HepG2 (cell line): ENCODE data around the gene WNT7A. TPM values are rescaled to one million over a fixed set of nuclear protein-coding genes. Genes with fewer than 3 reads are reported as not detected.

Experiments used
- ATAC-seq: fragments of 200-7000 bp; cut with Tn5 transposase; 3 replicates; pipeline ENCODE4 v1.9.1; 2020; ENCODE audit warnings: mild to moderate bottlenecking, moderate library complexity
- BruUV-seq: library from RNA; stranded (reverse); fragments of 400-500 nt; replicated peaks from 2 replicates; lab custom pipeline; 2021; lab: Mats Ljungman, UMichigan
- CTCF ChIA-PET: fragments of 300-600 bp; formaldehyde crosslinking; extraction: SDS; loops from one replicate; lab custom pipeline; 2021; ENCODE audit warnings: low total read pairs, inconsistent platforms, low intra/inter-chr PET ratio; lab: Yijun Ruan, JAX
- POLR2A ChIA-PET: fragments of 350-600 bp; sonication (Branson Sonifier 250); formaldehyde crosslinking; loops from one replicate; lab custom pipeline; 2020; ENCODE audit warnings: antibody characterized with exemption, inconsistent platforms; lab: Yijun Ruan, JAX
- DNase-seq: peaks from one replicate; pipeline ENCODE4 v3.0.0-alpha.2; 2015; ENCODE audit warnings: low spot score
- FAIRE-seq: peaks from 3 replicates; lab custom pipeline; 2011; peaks lifted over from hg19 to GRCh38; lab: Jason Lieb, UNC
- H2AFZ ChIP-seq: one replicate; pipeline ENCODE4 v1.6.1; 2011; ENCODE audit warnings: low read length, inconsistent platforms
- H3K27ac ChIP-seq: fragments of 300-600 bp; 3 replicates; pipeline ENCODE4 v1.8.0; 2011; ENCODE audit warnings: mixed run types, mild to moderate bottlenecking, mixed read lengths, low read length, inconsistent platforms; ENCODE audit not compliant: insufficient read depth; ENCODE audit errors: extremely low read length
- H3K27me3 ChIP-seq, 2 experiments: fragments of 200-600 bp in 1 of 2; 2 replicates in 1 of 2; 3 replicates in 1 of 2; pipeline versions ENCODE4 v1.6.0 to v1.8.0; 2011; ENCODE audit warnings: low read length in 2 of 2, mild to moderate bottlenecking in 2 of 2, moderate library complexity in 2 of 2, inconsistent platforms in 1 of 2; ENCODE audit not compliant: insufficient read depth in 2 of 2, control insufficient read depth in 1 of 2
- H3K36me3 ChIP-seq, 2 experiments: fragments of 200-600 bp in 1 of 2; replicated peaks in 1 of 2; 2 replicates in 1 of 2; 3 replicates in 1 of 2; pipeline versions ENCODE4 v1.5.1 to v1.8.0; 2011; ENCODE audit warnings: low read length in 2 of 2, inconsistent platforms in 1 of 2; ENCODE audit not compliant: insufficient read depth in 2 of 2, control insufficient read depth in 1 of 2
- H3K4me1 ChIP-seq: 2 replicates; pipeline ENCODE4 v1.5.1; 2012; ENCODE audit warnings: low read length, inconsistent platforms; ENCODE audit not compliant: insufficient read depth
- H3K4me2 ChIP-seq: 2 replicates; pipeline ENCODE4 v1.6.0; 2011; ENCODE audit warnings: low read depth, low read length, inconsistent platforms
- H3K4me3 ChIP-seq, 3 experiments: fragments of 200-600 bp in 1 of 3; sonication (generic), shearing (Covaris generic) in 1 of 3; replicated peaks in 1 of 3; 2 replicates each; pipeline ENCODE4 v1.5.1; 2011 to 2016; ENCODE audit warnings: low read length in 3 of 3, inconsistent platforms in 2 of 3, low read depth in 2 of 3, mild to moderate bottlenecking in 2 of 3, control low read depth in 1 of 3, mixed read lengths in 1 of 3; ENCODE audit not compliant: insufficient read depth in 1 of 3
- H3K79me2 ChIP-seq: one replicate; pipeline ENCODE4 v1.6.1; 2011; ENCODE audit warnings: low read length, inconsistent platforms; ENCODE audit not compliant: insufficient read depth
- H3K9ac ChIP-seq: 2 replicates; pipeline ENCODE4 v1.6.0; 2011; ENCODE audit warnings: mild to moderate bottlenecking, low read depth, low read length, inconsistent platforms; ENCODE audit not compliant: insufficient read depth
- H3K9me3 ChIP-seq: 2 replicates; pipeline ENCODE4 v1.5.1; 2012; ENCODE audit warnings: mild to moderate bottlenecking, low read length
- H4K20me1 ChIP-seq: 2 replicates; pipeline ENCODE4 v1.6.0; 2011; ENCODE audit warnings: inconsistent platforms, mild to moderate bottlenecking, low read length, moderate library complexity; ENCODE audit not compliant: insufficient read depth
- CCAR2 ChIP-seq: fragments of 200-400 bp; formaldehyde crosslinking; optimal IDR thresholded peaks from 2 replicates; pipeline ENCODE3; 2018; ENCODE audit warnings: low read depth, mild to moderate bottlenecking, low read length, moderate library complexity
- HES4 ChIP-seq: sonication (generic); formaldehyde crosslinking; IDR thresholded peaks from 2 replicates; pipeline ENCODE4 v1.9.0; 2021; ENCODE audit warnings: mild to moderate bottlenecking, missing genetic modification reagents, borderline replicate concordance
- RARA ChIP-seq: IDR thresholded peaks from 2 replicates; pipeline ENCODE4 v1.6.1; 2016; ENCODE audit warnings: missing genetic modification reagents, missing compliant biosample characterization
- RORA ChIP-seq: sonication (generic); formaldehyde crosslinking; IDR thresholded peaks from 2 replicates; pipeline ENCODE4 v1.5.0; 2020; ENCODE audit warnings: mild to moderate bottlenecking, missing genetic modification reagents, moderate library complexity
- SIX1 ChIP-seq: sonication (generic); formaldehyde crosslinking; IDR thresholded peaks from 2 replicates; pipeline ENCODE4 v1.4.0; 2020; ENCODE audit warnings: missing genetic modification reagents, borderline replicate concordance
- THRA ChIP-seq: sonication (generic); formaldehyde crosslinking; IDR thresholded peaks from 2 replicates; pipeline ENCODE4 v1.4.0; 2020; ENCODE audit warnings: missing genetic modification reagents, borderline replicate concordance
- USF2 ChIP-seq, 2 experiments: sonication (generic) in 1 of 2; formaldehyde crosslinking in 1 of 2; IDR thresholded peaks; 2 replicates each; pipeline versions ENCODE4 v1.5.1 to v1.6.1; 2011 to 2020; ENCODE audit warnings: borderline replicate concordance in 1 of 2, low read depth in 1 of 2, low read length in 1 of 2, mild to moderate bottlenecking in 1 of 2, missing genetic modification reagents in 1 of 2, moderate library complexity in 1 of 2
- ZBTB38 ChIP-seq: sonication (generic); formaldehyde crosslinking; IDR thresholded peaks from 2 replicates; pipeline ENCODE4 v1.5.1; 2020; ENCODE audit warnings: mild to moderate bottlenecking, missing genetic modification reagents
- ZFP1 ChIP-seq: IDR thresholded peaks from 2 replicates; pipeline ENCODE4 v1.6.1; 2016
- ZMYM3 ChIP-seq: sonication (generic); formaldehyde crosslinking; IDR thresholded peaks from 2 replicates; pipeline ENCODE4 v1.5.1; 2020; ENCODE audit warnings: mild to moderate bottlenecking, missing genetic modification reagents
- ZNF124 ChIP-seq: sonication (generic); formaldehyde crosslinking; IDR thresholded peaks from 2 replicates; pipeline ENCODE4 v1.4.0; 2020; ENCODE audit warnings: missing genetic modification reagents
- ZNF143 ChIP-seq: sonication (generic); formaldehyde crosslinking; IDR thresholded peaks from 2 replicates; pipeline ENCODE4 v1.4.0; 2020; ENCODE audit warnings: missing genetic modification reagents
- ZNF20 ChIP-seq: sonication (generic); formaldehyde crosslinking; IDR thresholded peaks from 2 replicates; pipeline ENCODE4 v1.4.0; 2020; ENCODE audit warnings: mild to moderate bottlenecking, moderate library complexity, missing genetic modification reagents
- ZNF556 ChIP-seq: sonication (generic); formaldehyde crosslinking; IDR thresholded peaks from 2 replicates; pipeline ENCODE4 v1.4.0; 2020; ENCODE audit warnings: mild to moderate bottlenecking, missing genetic modification reagents, borderline replicate concordance
- ZNF580 ChIP-seq: IDR thresholded peaks from 2 replicates; pipeline ENCODE4 v1.6.1; 2016; ENCODE audit warnings: low read depth, borderline replicate concordance
- WGBS: methylation state at CpG from one replicate; pipeline ENCODE4 v1.1.6; 2017; ENCODE audit warnings: low lambda C conversion rate; 5-methylcytosine and 5-hydroxymethylcytosine counted together
- in situ Hi-C: cut with HindIII; loops from 2 replicates; pipeline ENCODE4 v1.10.0; 2017; ENCODE audit warnings: low pct_unique_long_range_greater_than_20kb; ENCODE audit not compliant: extremely low pct_ligation_motif_present
- intact Hi-C: fragments of 100-400 bp; cut with micrococcal nuclease; formaldehyde crosslinking; loops from one replicate; pipeline ENCODE4 v1.10.0; 2022; ENCODE audit not compliant: unreplicated experiment
- polyA plus RNA-seq, 8 experiments: library from polyadenylated mRNA; depleted of rRNA in 3 of 8; stranded (reverse) in 7 of 8; unstranded in 1 of 8; fragments of >200 nt; fragmentation: Illumina TruSeq in 4 of 8; extraction: Trizol in 4 of 8; gene quantifications; 2 replicates each; pipeline versions ENCODE4 v1.2.1 to v1.2.3, GENCODE V29; 2011 to 2016; ENCODE audit warnings: low read depth in 4 of 8, missing spikeins in 1 of 8, mixed read lengths in 1 of 8; ENCODE audit not compliant: insufficient read depth in 1 of 8
- total RNA-seq, 5 experiments: library from RNA; depleted of rRNA; stranded (reverse); fragments of >200 nt; fragmentation: Illumina TruSeq; extraction: Trizol; gene quantifications; 2 replicates each; pipeline ENCODE4 v1.2.3, GENCODE V29; 2016; ENCODE audit warnings: low read depth in 1 of 5

Gene WNT7A
- total and polyA plus RNA-seq, 2 of the 13 experiments (the other 11 are each of a cell fraction or from before 2014, with no cell fraction given): not detected

- H3K9me3 ChIP-seq: no peaks in the 10 kb centered on the region
- no peaks in the 10 kb centered on the region for H3K4me1 ChIP-seq
- H3K9ac ChIP-seq: no peak overlapping the region
- intact Hi-C loops (no loop called here), in situ Hi-C loops (no loop called here)
- H3K79me2 ChIP-seq: no peaks in the 10 kb centered on the region
- no peaks in the 10 kb centered on the region for H3K36me3 ChIP-seq
- H2AFZ ChIP-seq: no peak overlapping the region
- no peak overlapping the region for H3K4me3 ChIP-seq
- no peak for TF ChIP-seq THRA
- no peak for TF ChIP-seq RARA (CRISPR knock-in tag)
- no peak for TF ChIP-seq ZFP1 (CRISPR knock-in tag)
- TF ChIP-seq HES4 (CRISPR knock-in tag): no peak
- TF ChIP-seq RORA (CRISPR knock-in tag): no peak
- no peak for TF ChIP-seq ZNF580 (CRISPR knock-in tag)
- no peak for TF ChIP-seq CCAR2
- TF ChIP-seq ZNF143 (CRISPR knock-in tag): no peak
- TF ChIP-seq ZNF124: no peak
- TF ChIP-seq ZNF20 (CRISPR knock-in tag): no peak
- TF ChIP-seq ZMYM3: no peak
- TF ChIP-seq USF2 (IDR thresholded peaks at IDR 0.05; ENCODE audit: low read depth, low read length): no peak
- TF ChIP-seq USF2 (CRISPR knock-in tag; IDR thresholded peaks at IDR 0.05; ENCODE audit: borderline replicate concordance): no peak
- no peak for TF ChIP-seq SIX1 (CRISPR knock-in tag)
- TF ChIP-seq ZNF556 (CRISPR knock-in tag): no peak
- TF ChIP-seq ZBTB38 (CRISPR knock-in tag): no peak
- H4K20me1 ChIP-seq: no peaks in the 10 kb centered on the region
- 1% methylated on average over 5 of the region's 5 CpGs for WGBS
- peaks cover 2 to 38% of the 10 kb centered on the region in 2 experiments; a peak in 4 of 5 replicates for H3K27me3 ChIP-seq
- H3K27ac ChIP-seq: no peak overlapping the region
- no peak overlapping the region for H3K4me2 ChIP-seq
- DNase-seq (no peak), ATAC-seq (no peak), FAIRE-seq (no peak)
- ChIA-PET POLR2A (no interaction called here), CTCF (no interaction called here)
- no TSS peak for BruUV-seq
Measured at GRCh38 chr3:13843351-13843750, 36.5 kb downstream of the WNT7A start.
